Measurements from ENCODE around the gene DGKH.

DGKH gene

GRCh38 chr13:42260903-42261654 is 212.6 kb downstream of the DGKH start:
- H2AFZ ChIP-seq (ENCODE audit: low read length): no peak overlapping the region
- TF ChIP-seq, protein P1, sequence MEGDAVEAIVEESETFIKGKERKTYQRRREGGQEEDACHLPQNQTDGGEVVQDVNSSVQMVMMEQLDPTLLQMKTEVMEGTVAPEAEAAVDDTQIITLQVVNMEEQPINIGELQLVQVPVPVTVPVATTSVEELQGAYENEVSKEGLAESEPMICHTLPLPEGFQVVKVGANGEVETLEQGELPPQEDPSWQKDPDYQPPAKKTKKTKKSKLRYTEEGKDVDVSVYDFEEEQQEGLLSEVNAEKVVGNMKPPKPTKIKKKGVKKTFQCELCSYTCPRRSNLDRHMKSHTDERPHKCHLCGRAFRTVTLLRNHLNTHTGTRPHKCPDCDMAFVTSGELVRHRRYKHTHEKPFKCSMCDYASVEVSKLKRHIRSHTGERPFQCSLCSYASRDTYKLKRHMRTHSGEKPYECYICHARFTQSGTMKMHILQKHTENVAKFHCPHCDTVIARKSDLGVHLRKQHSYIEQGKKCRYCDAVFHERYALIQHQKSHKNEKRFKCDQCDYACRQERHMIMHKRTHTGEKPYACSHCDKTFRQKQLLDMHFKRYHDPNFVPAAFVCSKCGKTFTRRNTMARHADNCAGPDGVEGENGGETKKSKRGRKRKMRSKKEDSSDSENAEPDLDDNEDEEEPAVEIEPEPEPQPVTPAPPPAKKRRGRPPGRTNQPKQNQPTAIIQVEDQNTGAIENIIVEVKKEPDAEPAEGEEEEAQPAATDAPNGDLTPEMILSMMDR (conservative IDR thresholded peaks at IDR 0.05; ENCODE audit: low read length): no peak
- TF ChIP-seq EZH2phosphoT487 (IDR thresholded peaks at IDR 0.05; ENCODE audit: borderline replicate concordance): no peak
- no peak overlapping the region for H3K9ac ChIP-seq (ENCODE audit: low read depth, low read length, poor library complexity, severe bottlenecking)
- no peaks in the 10 kb centered on the region for H3K4me1 ChIP-seq (ENCODE audit: insufficient read depth, low read length, poor library complexity, severe bottlenecking)
- no peaks in the 10 kb centered on the region for H3F3A ChIP-seq (ENCODE audit: low read depth)
- no peaks in the 10 kb centered on the region for H3K79me2 ChIP-seq (ENCODE audit: insufficient read depth, low read length)
- H3K4me3 ChIP-seq (ENCODE audit: low read length, poor library complexity, severe bottlenecking): no peak overlapping the region
- H3K27me3 ChIP-seq (ENCODE audit: insufficient read depth, low read length, poor library complexity, severe bottlenecking): no peaks in the 10 kb centered on the region
- no peaks in the 10 kb centered on the region; the same call in 1 of the 2 replicates for H3K9me3 ChIP-seq (ENCODE audit: insufficient read depth, low read depth, low read length)
- no peaks in the 10 kb centered on the region for H3K36me3 ChIP-seq (ENCODE audit: insufficient read depth, low read length)
- H3K9me2 ChIP-seq (replicated peaks; ENCODE audit: low read depth, low read length): no peaks in the 10 kb centered on the region
- no peaks in the 10 kb centered on the region for H4K20me1 ChIP-seq (ENCODE audit: insufficient read depth, low read length, poor library complexity, severe bottlenecking)
- H3K4me2 ChIP-seq (ENCODE audit: low read depth, low read length, poor library complexity, severe bottlenecking): no peak overlapping the region

DNA sequence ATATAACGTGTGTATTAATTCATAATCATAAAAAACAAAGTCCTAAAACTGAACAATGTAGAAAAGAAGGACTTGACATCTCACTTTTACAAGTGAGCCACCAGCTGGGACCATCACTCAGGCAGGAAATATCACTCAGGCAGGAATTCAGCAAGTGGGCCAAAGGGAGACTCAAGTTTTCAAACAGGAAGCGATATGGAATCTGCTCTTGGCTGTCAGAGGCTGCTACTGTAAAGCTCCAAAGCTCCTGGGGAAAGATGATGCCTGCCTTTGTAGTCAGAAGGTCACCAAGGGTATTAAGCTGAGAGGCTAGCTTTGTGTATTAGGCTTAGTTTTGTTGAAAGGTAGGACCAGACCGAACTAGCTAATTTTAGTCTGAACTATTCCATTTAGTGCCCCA is 218.0 kb downstream of the DGKH start:
- H3K9me3 ChIP-seq (ENCODE audit: insufficient read depth, low read depth, low read length): no peaks in the 10 kb centered on the region
- H3K36me3 ChIP-seq (ENCODE audit: insufficient read depth, low read length): no peaks in the 10 kb centered on the region
- no peaks in the 10 kb centered on the region for H4K20me1 ChIP-seq (ENCODE audit: insufficient read depth, low read length, poor library complexity, severe bottlenecking)
- no peak overlapping the region for H3K4me3 ChIP-seq (ENCODE audit: low read length, poor library complexity, severe bottlenecking)
- H3K9ac ChIP-seq (ENCODE audit: low read depth, low read length, poor library complexity, severe bottlenecking): no peak overlapping the region
- no peak overlapping the region for H3K4me2 ChIP-seq (ENCODE audit: low read depth, low read length, poor library complexity, severe bottlenecking)
- H3K4me1 ChIP-seq (ENCODE audit: insufficient read depth, low read length, poor library complexity, severe bottlenecking): peaks cover 13% of the 10 kb centered on the region
- H3K9me2 ChIP-seq (replicated peaks; ENCODE audit: low read depth, low read length): no peaks in the 10 kb centered on the region
- H3K79me2 ChIP-seq (ENCODE audit: insufficient read depth, low read length): no peaks in the 10 kb centered on the region
- H3F3A ChIP-seq (ENCODE audit: low read depth): no peaks in the 10 kb centered on the region
- no peaks in the 10 kb centered on the region for H3K27me3 ChIP-seq (ENCODE audit: insufficient read depth, low read length, poor library complexity, severe bottlenecking)
- TF ChIP-seq EZH2phosphoT487 (IDR thresholded peaks at IDR 0.05; ENCODE audit: borderline replicate concordance): no peak
- TF ChIP-seq, protein P1 (conservative IDR thresholded peaks at IDR 0.05; ENCODE audit: low read length): no peak
- H2AFZ ChIP-seq (ENCODE audit: low read length): 0 out of 2 replicates have a peak overlapping the region, but pooled peaks have one; percentile 2

DNA sequence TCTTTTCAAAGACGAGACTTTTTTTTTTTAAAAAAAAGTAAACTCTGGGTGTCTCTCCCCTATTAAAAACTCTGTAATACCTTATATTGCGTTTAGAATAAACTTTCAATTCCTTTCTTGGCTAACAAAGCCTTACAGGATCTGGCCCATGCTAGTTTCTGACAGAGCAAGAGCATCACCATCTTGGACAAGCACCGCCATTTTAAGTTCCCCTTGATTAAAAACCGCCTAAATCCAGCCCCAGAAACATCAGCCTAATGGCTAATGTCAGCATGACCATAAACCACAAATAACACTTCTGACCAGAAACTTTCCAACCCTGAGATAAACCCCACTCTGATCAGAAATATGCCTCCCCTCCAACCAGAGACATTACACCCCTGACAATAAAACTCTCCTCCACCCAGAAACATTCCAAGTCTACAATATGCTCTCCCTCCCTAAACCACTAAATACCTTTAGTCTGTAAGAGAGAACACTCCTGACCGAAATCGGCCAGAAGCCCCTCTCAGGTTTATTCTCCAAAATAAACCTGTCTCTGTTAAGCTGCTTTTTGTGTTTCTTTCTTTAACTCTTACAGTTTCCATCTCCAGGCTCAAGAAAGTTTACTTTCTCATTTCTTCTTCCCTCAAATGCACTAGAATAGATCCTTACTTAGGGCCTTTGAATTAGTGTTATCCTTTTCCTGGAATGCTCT is 221.9 kb downstream of the DGKH start:
- no peaks in the 10 kb centered on the region for H3K27me3 ChIP-seq (ENCODE audit: insufficient read depth, low read length, poor library complexity, severe bottlenecking)
- H2AFZ ChIP-seq (ENCODE audit: low read length): 0 out of 2 replicates have a peak overlapping the region, but pooled peaks have one; percentile 87
- peaks cover 32% of the 10 kb centered on the region for H3K79me2 ChIP-seq (ENCODE audit: insufficient read depth, low read length)
- no peaks in the 10 kb centered on the region for H3K9me3 ChIP-seq (ENCODE audit: insufficient read depth, low read depth, low read length)
- no peak overlapping the region for H3K9ac ChIP-seq (ENCODE audit: low read depth, low read length, poor library complexity, severe bottlenecking)
- peak overlapping the region; percentile 81 for H3K4me3 ChIP-seq (ENCODE audit: low read length, poor library complexity, severe bottlenecking)
- H4K20me1 ChIP-seq (ENCODE audit: insufficient read depth, low read length, poor library complexity, severe bottlenecking): peaks cover 4% of the 10 kb centered on the region
- no peak for TF ChIP-seq EZH2phosphoT487 (IDR thresholded peaks at IDR 0.05; ENCODE audit: borderline replicate concordance)
- TF ChIP-seq, protein P1 (conservative IDR thresholded peaks at IDR 0.05; ENCODE audit: low read length): no peak
- H3K4me2 ChIP-seq (ENCODE audit: low read depth, low read length, poor library complexity, severe bottlenecking): peak overlapping the region; percentile 83
- H3F3A ChIP-seq (ENCODE audit: low read depth): no peaks in the 10 kb centered on the region
- H3K9me2 ChIP-seq (replicated peaks; ENCODE audit: low read depth, low read length): no peaks in the 10 kb centered on the region
- H3K36me3 ChIP-seq (ENCODE audit: insufficient read depth, low read length): no peaks in the 10 kb centered on the region
- peaks cover 40% of the 10 kb centered on the region for H3K4me1 ChIP-seq (ENCODE audit: insufficient read depth, low read length, poor library complexity, severe bottlenecking)
